ENCODE results near the gene MRPL53.

DNA sequence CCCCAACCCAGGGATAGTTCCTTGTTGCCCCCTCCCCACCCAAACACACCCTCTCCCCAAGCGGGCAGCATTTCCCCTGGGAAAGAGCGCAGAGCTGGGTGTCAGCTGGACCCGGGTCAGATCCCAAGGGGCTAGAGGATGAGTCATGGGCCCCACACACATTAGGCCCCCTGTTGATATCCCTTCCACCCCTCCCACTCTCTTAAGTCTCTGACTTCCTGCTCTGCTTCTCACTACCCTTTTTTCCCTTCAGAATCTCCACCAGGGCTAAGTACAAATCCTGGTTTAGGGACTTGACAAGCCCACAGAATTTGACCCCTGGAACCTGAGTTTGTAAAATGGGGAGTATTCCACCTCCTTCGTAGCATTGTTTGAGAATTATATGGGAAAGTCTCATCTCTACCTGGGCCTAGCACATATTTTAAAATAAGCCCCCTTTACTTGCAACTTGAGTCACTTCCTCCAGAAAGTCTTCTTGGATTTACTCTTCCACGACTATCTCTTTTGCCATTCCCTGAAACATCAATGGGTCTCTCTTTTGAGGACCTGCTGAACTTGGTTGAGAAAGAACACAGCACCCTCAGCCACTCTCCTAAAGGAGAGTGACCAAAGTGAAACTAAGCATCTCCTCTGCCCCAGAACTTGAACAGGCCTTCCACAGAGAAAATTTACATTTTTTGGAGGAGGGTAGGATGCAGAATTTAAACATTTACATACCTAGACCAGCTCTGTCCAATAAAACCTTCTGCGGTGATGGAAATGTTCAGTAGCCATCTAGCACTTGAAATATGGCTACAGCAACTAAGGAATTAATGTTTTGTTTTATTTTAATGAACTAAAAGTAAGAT is 35.4 kb downstream of the MRPL53 start:
- no peak for TF ChIP-seq SP1 (CRISPR knock-in tag; conservative IDR thresholded peaks at IDR 0.05)
- TF ChIP-seq CTCF (IDR thresholded peaks at IDR 0.05), result no peak
- TF ChIP-seq ZNF512 (CRISPR knock-in tag; IDR thresholded peaks at IDR 0.05; ENCODE audit: borderline replicate concordance), result no peak
- TF ChIP-seq MYBL2 (CRISPR knock-in tag; IDR thresholded peaks at IDR 0.05), result no peak
- TF ChIP-seq ZNF121 (CRISPR knock-in tag; IDR thresholded peaks at IDR 0.05), result no peak
- no peak for TF ChIP-seq TEAD4 (CRISPR knock-in tag; IDR thresholded peaks at IDR 0.05)
- TF ChIP-seq, protein P1, sequence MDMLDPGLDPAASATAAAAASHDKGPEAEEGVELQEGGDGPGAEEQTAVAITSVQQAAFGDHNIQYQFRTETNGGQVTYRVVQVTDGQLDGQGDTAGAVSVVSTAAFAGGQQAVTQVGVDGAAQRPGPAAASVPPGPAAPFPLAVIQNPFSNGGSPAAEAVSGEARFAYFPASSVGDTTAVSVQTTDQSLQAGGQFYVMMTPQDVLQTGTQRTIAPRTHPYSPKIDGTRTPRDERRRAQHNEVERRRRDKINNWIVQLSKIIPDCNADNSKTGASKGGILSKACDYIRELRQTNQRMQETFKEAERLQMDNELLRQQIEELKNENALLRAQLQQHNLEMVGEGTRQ (CRISPR knock-in tag; IDR thresholded peaks at IDR 0.05), result no peak
- no peak for TF ChIP-seq ZNF423 (CRISPR knock-in tag; IDR thresholded peaks at IDR 0.05)
- TF ChIP-seq ZNF396 (CRISPR knock-in tag; IDR thresholded peaks at IDR 0.05; ENCODE audit: borderline replicate concordance), result no peak
- no peak for TF ChIP-seq ETV6 (CRISPR knock-in tag; IDR thresholded peaks at IDR 0.05)
- no peak for TF ChIP-seq IRF2 (CRISPR knock-in tag; IDR thresholded peaks at IDR 0.05; ENCODE audit: borderline replicate concordance, low read depth)
- no peak for TF ChIP-seq ZSCAN18 (CRISPR knock-in tag; IDR thresholded peaks at IDR 0.05)
- TF ChIP-seq, protein P2, sequence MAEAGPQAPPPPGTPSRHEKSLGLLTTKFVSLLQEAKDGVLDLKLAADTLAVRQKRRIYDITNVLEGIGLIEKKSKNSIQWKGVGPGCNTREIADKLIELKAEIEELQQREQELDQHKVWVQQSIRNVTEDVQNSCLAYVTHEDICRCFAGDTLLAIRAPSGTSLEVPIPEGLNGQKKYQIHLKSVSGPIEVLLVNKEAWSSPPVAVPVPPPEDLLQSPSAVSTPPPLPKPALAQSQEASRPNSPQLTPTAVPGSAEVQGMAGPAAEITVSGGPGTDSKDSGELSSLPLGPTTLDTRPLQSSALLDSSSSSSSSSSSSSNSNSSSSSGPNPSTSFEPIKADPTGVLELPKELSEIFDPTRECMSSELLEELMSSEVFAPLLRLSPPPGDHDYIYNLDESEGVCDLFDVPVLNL (CRISPR knock-in tag; IDR thresholded peaks at IDR 0.05; ENCODE audit: borderline replicate concordance, low read depth), result no peak

Measured in WTC11 (cell line).